Measurements from ENCODE around the gene BACH2.
A peak's percentile ranks its signal among the peaks of the same experiment; 100 is the strongest.
"Not testable (repeated sequence)": the region's sequence is repeated elsewhere in the genome, so short reads cannot be mapped to it uniquely, and the experiment has no call there.

BACH2 gene

DNA sequence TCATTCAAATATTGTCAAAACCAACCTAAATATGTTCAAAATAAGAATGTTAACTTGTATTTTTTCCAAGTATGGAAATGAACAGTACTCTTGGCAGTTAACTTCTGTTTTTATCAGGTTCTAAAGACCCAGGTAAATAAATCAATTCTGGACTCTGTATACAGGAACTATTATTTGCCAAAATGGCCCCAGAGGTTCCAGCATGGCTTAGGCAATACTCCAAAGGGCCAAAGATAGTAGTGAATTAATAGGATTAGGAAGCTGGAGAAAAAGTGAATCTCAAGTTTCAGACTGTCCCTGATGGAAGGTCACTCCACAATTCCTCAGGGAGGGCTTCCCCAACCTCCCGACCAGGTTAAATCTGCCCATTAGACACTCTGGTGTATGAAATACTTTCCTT is 6.7 kb downstream of the BACH2 start:
- peaks cover 26% of the 10 kb centered on the region for H3K4me1 ChIP-seq (ENCODE audit: insufficient read depth, low read length)
- H3K27ac ChIP-seq (ENCODE audit: low read length) = no peak overlapping the region
- peaks cover 29% of the 10 kb centered on the region for H3K27me3 ChIP-seq (ENCODE audit: insufficient read depth, low read length)
- H3K9ac ChIP-seq (ENCODE audit: low read depth, low read length) = no peak overlapping the region
- no peaks in the 10 kb centered on the region for H3K36me3 ChIP-seq (ENCODE audit: insufficient read depth, low read depth, low read length)
- H3K9me3 ChIP-seq (ENCODE audit: insufficient read depth, low read depth, low read length) = no peaks in the 10 kb centered on the region
- no peak overlapping the region for H3K4me3 ChIP-seq (ENCODE audit: low read length)

DNA sequence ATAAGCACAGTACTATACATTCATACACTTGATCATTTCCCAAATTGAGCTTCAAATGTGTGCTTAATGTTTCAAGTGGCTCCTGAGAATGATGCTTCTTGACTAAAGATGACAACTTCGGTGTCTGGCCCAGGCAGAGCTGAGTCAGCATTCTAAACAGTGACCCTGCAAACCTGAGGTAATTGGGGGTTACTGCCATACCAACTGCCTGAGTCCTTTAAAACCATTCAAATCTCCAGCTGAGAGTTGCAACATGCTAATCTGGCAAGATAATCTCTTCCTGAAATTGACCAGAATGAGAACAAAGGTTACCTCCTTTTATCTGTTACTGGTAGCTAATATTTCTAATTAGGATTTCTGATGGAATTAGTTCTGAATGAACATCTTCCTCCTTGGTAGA is 8.2 kb downstream of the BACH2 start:
- H3K27ac ChIP-seq (ENCODE audit: low read length) = no peak overlapping the region
- no peak overlapping the region for H3K4me3 ChIP-seq (ENCODE audit: low read length)
- peaks cover 14% of the 10 kb centered on the region for H3K27me3 ChIP-seq (ENCODE audit: insufficient read depth, low read length)
- H3K9ac ChIP-seq (ENCODE audit: low read depth, low read length) = no peak overlapping the region
- no peaks in the 10 kb centered on the region for H3K36me3 ChIP-seq (ENCODE audit: insufficient read depth, low read depth, low read length)
- H3K4me1 ChIP-seq (ENCODE audit: insufficient read depth, low read length) = peaks cover 34% of the 10 kb centered on the region
- no peaks in the 10 kb centered on the region for H3K9me3 ChIP-seq (ENCODE audit: insufficient read depth, low read depth, low read length)

DNA sequence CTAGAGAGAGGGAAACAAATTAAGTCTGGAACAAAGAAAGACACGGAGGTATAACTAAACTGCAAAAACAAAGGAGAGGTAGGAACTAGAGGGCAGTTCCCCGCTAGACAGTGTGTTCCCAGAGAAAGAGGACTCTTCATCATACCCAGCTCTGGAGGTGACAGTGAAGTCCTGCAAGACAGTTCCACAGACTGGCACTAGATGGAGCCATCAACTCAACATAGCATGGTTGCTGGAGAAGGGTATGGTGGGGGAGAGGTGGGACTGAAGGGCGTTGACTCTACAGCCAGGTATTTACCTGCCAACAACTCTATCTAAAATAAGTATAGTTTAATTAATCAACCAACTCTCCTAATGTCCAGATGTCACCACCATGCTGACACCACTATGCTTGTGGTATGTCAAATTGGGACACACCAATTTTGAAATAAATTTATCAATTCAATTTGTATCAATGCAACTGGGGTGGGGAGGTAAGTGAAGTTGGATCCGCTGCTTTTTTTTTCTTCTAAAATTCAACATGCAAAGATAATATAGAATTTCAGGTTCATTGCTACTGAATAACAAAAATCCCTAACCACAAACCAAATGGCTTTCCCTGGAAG is 9.7 kb downstream of the BACH2 start:
- Histone ChIP-seq H3K9ac (ENCODE audit: low read depth, low read length) (no peak overlapping the region), H3K4me1 (ENCODE audit: insufficient read depth, low read length) (peaks cover 31% of the 10 kb centered on the region)

DNA sequence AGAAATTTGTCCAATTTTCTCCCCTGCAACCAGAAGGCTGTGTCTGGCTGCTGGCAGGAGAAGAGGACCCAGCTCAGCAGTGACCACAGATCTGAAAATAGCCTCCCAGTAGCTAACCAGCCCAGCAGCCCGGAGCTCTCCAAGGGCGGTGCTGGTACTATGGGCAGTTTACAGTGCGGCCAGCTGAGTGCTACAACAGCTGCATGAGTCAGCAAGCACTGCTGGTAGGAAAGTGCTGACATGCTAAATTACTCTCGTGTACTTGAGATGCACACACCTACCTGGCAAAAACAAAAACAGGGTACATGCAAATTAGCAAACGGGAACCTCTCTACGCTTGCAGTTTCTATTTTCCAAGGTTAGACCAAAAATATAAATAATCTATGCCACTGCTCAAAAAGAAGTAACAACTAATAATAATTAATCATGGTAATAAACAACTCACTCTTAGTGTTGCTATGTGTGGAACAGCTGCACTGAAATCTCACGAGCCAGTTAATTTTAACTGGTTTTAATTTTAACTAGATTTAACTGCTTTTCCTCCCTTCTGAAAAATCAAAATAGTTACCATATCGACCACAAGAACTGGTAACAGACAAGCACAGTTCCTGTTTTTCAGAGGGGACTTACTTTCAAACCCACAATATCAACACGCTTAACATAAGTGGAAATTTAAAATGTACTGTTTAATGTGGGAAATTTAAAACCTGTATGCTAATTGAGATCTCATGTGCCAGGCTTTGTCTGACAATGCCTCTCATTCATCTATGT is 10.8 kb downstream of the BACH2 start:
- H3K9ac ChIP-seq (ENCODE audit: low read depth, low read length) = peak overlapping the region; percentile 29; the same call in 1 of the 2 replicates
- no peaks in the 10 kb centered on the region for H3K27me3 ChIP-seq (ENCODE audit: insufficient read depth, low read length)
- H3K4me1 ChIP-seq (ENCODE audit: insufficient read depth, low read length) = peaks cover 31% of the 10 kb centered on the region
- no peak overlapping the region for H3K27ac ChIP-seq (ENCODE audit: low read length)
- no peaks in the 10 kb centered on the region for H3K9me3 ChIP-seq (ENCODE audit: insufficient read depth, low read depth, low read length)
- no peak overlapping the region for H3K4me3 ChIP-seq (ENCODE audit: low read length)
- no peaks in the 10 kb centered on the region for H3K36me3 ChIP-seq (ENCODE audit: insufficient read depth, low read depth, low read length)

More for the DNA sequence above, 9.7 kb downstream of the BACH2 start:
- Histone ChIP-seq H3K27me3 (ENCODE audit: insufficient read depth, low read length) (0 out of 2 replicates have a peak, but pooled peaks cover under 1% of the 10 kb centered on the region), H3K9me3 (ENCODE audit: insufficient read depth, low read depth, low read length) (no peaks in the 10 kb centered on the region), H3K4me3 (ENCODE audit: low read length) (no peak overlapping the region), H3K36me3 (ENCODE audit: insufficient read depth, low read depth, low read length) (no peaks in the 10 kb centered on the region), H3K27ac (ENCODE audit: low read length) (no peak overlapping the region)

DNA sequence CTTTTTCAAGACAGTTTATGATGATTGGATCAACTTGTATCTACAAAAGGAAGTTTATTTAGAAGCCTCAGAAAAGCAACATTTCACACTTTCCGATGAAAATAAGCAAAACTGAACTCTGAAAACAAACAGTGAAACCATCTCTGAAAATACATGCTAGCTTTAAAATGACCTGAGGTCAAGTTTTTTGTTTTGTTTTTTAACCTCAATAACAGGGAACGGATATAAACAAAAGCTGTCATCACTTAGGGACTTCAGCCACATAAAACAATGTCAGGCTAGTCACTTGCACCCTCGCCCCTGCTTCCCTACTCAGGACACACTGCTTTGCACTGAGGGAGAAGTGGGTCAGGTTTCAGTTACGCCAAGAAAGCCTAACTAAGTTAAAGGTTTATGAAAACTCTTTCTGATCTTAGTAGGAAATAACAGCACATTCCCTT is 11.6 kb downstream of the BACH2 start:
- Histone ChIP-seq H3K9ac (ENCODE audit: low read depth, low read length) (peak overlapping the region; percentile 29; the same call in 1 of the 2 replicates), H3K27ac (ENCODE audit: low read length) (no peak overlapping the region), H3K27me3 (ENCODE audit: insufficient read depth, low read length) (no peaks in the 10 kb centered on the region), H3K4me3 (ENCODE audit: low read length) (no peak overlapping the region), H3K9me3 (ENCODE audit: insufficient read depth, low read depth, low read length) (no peaks in the 10 kb centered on the region), H3K4me1 (ENCODE audit: insufficient read depth, low read length) (peaks cover 31% of the 10 kb centered on the region), H3K36me3 (ENCODE audit: insufficient read depth, low read depth, low read length) (no peaks in the 10 kb centered on the region)

DNA sequence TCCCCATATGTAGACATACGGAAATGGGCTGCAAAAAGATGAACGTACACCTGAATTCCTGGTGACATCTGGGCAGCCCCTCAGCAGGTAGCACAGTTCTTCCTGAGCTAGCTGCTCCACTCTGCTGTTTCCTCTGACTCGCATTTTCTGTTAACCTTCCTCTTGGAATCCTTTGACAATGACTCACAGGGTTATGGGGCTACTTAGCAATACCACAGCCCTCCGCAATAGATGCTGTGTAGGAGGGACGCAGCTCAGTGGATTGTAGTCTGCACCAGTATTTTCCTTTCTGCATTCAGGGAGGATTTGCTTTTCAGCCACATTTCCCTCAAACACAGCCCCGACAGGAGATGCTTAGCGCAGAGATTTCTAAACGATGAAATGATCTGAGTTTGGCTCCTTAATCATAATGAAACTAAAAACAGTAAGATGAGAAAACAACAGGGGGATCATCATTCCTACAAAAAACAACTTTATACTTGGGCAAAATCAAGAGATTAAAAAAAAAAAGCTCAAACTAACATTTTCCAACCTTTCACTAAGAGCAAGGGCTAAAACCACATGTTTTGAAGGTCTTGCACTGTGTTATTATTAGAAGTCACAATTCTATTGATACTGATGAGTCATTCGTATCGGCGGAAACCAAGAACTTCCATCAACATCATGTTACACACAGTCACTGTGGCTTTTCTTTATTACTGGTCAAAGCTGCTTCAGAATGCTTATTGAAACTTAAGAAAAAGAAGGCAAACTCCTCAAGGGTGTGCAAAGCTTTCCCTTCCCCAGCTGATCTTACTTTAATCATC is 12.2 kb downstream of the BACH2 start:
- H3K27ac ChIP-seq (ENCODE audit: low read length) = no peak overlapping the region
- peak overlapping the region; percentile 29; the same call in 1 of the 2 replicates for H3K9ac ChIP-seq (ENCODE audit: low read depth, low read length)
- H3K36me3 ChIP-seq (ENCODE audit: insufficient read depth, low read depth, low read length) = no peaks in the 10 kb centered on the region
- H3K9me3 ChIP-seq (ENCODE audit: insufficient read depth, low read depth, low read length) = no peaks in the 10 kb centered on the region
- H3K4me1 ChIP-seq (ENCODE audit: insufficient read depth, low read length) = peaks cover 31% of the 10 kb centered on the region
- H3K27me3 ChIP-seq (ENCODE audit: insufficient read depth, low read length) = no peaks in the 10 kb centered on the region
- H3K4me3 ChIP-seq (ENCODE audit: low read length) = no peak overlapping the region

DNA sequence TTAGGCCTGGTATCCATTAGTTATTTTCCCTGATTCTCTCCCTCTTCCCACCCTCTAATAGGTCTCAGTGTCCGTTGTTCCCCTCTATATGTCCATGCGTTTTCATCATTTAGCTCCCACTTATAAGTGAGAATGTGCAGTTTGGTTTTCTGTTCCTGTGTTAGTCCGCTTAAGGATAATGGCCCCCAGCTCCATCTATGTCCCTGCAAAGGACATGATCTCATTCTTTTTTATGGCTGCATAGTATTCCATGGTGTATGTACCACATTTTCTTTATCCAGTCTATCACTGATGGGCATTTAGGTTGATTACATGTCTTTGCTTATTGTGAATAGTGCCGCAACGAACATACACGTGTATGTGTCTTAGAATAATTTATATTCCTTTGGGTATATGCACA is 14.4 kb downstream of the BACH2 start:
- H3K4me1 ChIP-seq (ENCODE audit: insufficient read depth, low read length) = peaks cover 23% of the 10 kb centered on the region; the same call in 1 of the 2 replicates
- H3K27ac ChIP-seq (ENCODE audit: low read length); H3K4me3 ChIP-seq (ENCODE audit: low read length); H3K9ac ChIP-seq (ENCODE audit: low read depth, low read length); H3K27me3 ChIP-seq (ENCODE audit: insufficient read depth, low read length); H3K9me3 ChIP-seq (ENCODE audit: insufficient read depth, low read depth, low read length); H3K36me3 ChIP-seq (ENCODE audit: insufficient read depth, low read depth, low read length): not testable (repeated sequence)

DNA sequence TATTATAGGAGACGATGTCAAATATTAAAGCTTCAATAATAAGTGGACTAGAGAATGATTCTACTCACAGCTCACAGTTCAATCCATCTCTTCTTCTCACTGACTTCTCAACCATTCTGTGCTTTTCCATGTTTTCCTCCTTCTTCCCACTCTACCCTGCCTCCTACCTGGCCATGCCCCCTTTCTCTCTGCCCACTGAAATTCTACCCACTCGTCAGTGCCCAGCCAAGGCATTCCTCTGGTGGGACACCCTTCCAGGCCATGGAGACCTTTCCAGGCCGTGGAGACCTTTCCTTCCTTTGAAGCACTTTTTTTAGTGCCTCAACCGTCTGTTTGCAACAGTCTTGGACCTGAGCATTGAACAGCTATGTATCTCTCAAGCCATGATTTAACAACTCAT is 18.5 kb downstream of the BACH2 start:
- Histone ChIP-seq H3K36me3 (ENCODE audit: insufficient read depth, low read depth, low read length) (no peaks in the 10 kb centered on the region), H3K9ac (ENCODE audit: low read depth, low read length) (no peak overlapping the region), H3K4me3 (ENCODE audit: low read length) (no peak overlapping the region), H3K4me1 (ENCODE audit: insufficient read depth, low read length) (no peaks in the 10 kb centered on the region), H3K9me3 (ENCODE audit: insufficient read depth, low read depth, low read length) (no peaks in the 10 kb centered on the region), H3K27me3 (ENCODE audit: insufficient read depth, low read length) (no peaks in the 10 kb centered on the region), H3K27ac (ENCODE audit: low read length) (no peak overlapping the region)

DNA sequence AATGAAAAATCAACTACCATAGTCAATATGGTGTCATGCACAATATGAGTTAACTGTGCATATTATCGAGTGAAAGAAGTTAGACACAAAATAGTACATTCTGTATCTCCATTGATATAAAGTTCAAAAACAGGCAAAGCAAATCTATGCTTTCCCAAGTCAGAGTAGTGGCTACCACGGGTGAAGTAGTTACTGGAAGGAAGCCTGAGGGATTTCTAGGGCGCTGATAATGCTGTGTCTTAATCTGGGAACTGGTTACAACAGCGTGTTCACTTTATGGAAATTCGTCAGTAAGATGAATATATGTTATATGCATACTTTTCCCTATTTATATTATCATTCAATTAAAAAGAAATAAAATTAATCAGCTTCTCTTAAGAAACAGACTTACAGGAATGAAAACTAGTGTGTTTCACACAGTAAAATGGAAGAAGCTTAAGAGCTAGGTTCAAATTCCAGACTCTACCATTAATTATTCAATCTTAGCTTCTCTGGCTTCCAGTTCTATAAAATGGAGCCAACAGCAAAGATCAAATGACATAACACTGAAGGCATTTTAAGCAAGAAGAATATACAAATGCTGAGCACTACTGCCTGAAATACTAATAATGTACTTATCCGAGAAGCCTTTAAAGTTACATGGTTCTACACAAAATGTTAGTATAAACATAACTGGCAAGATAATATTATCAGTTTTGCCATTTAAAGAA is 19.2 kb downstream of the BACH2 start:
- no peak overlapping the region for H3K27ac ChIP-seq (ENCODE audit: low read length)
- H3K9ac ChIP-seq (ENCODE audit: low read depth, low read length) = no peak overlapping the region
- no peaks in the 10 kb centered on the region for H3K36me3 ChIP-seq (ENCODE audit: insufficient read depth, low read depth, low read length)
- no peaks in the 10 kb centered on the region for H3K9me3 ChIP-seq (ENCODE audit: insufficient read depth, low read depth, low read length)
- H3K27me3 ChIP-seq (ENCODE audit: insufficient read depth, low read length) = no peaks in the 10 kb centered on the region
- H3K4me1 ChIP-seq (ENCODE audit: insufficient read depth, low read length) = no peaks in the 10 kb centered on the region
- H3K4me3 ChIP-seq (ENCODE audit: low read length) = no peak overlapping the region

DNA sequence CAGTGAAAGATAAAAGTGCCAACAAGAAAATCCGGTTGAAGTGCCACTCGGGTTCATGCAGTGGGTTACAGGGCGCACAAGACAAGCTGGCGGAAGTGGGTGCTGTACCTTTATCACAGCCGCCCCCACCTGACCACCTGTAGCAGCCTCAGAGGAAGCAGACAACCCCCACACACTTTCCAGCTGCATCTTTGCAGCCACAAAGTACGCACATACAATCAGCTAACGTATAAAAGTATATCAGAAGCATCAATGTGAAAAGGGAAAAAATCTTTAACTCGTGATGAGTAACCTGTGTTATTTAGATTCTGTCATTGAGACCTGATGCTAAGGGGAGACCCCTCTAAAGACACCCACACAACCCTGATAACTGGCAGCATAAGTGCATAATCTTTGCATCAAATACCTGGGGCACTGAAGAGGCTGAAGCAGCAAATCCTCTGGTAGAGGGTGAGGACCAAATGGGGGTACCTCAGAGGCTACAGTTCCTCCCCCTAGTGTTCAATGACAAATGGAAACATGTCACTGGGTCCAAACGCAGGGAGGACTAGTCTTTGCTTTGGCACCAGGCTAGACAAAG is 22.1 kb downstream of the BACH2 start:
- H3K36me3 ChIP-seq (ENCODE audit: insufficient read depth, low read depth, low read length) = no peaks in the 10 kb centered on the region
- no peaks in the 10 kb centered on the region for H3K4me1 ChIP-seq (ENCODE audit: insufficient read depth, low read length)
- no peak overlapping the region for H3K27ac ChIP-seq (ENCODE audit: low read length)
- no peaks in the 10 kb centered on the region for H3K27me3 ChIP-seq (ENCODE audit: insufficient read depth, low read length)
- no peak overlapping the region for H3K9ac ChIP-seq (ENCODE audit: low read depth, low read length)
- H3K9me3 ChIP-seq (ENCODE audit: insufficient read depth, low read depth, low read length) = no peaks in the 10 kb centered on the region
- no peak overlapping the region for H3K4me3 ChIP-seq (ENCODE audit: low read length)

DNA sequence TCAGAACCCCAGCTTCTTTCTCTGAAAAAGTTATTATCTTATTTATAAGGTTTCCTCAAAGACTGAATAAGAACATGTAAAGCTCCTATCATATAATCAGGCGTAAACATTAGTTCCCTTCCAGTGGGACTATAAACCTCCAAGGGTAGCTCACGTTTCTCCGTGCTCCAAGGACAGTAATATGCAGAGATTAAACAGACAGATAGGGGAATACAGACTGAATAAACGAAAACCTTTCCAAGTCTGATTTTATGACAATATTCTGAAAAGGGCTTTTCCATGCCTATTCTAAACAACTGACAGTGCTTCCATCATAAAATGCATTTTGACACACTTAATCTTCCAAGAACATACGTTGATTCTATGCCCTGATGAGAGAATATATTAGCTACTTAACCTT is 22.8 kb downstream of the BACH2 start:
- Histone ChIP-seq H3K27me3 (ENCODE audit: insufficient read depth, low read length) (no peaks in the 10 kb centered on the region), H3K27ac (ENCODE audit: low read length) (no peak overlapping the region), H3K36me3 (ENCODE audit: insufficient read depth, low read depth, low read length) (no peaks in the 10 kb centered on the region), H3K4me3 (ENCODE audit: low read length) (no peak overlapping the region), H3K4me1 (ENCODE audit: insufficient read depth, low read length) (no peaks in the 10 kb centered on the region), H3K9me3 (ENCODE audit: insufficient read depth, low read depth, low read length) (no peaks in the 10 kb centered on the region), H3K9ac (ENCODE audit: low read depth, low read length) (no peak overlapping the region)

All from iPS-20b (cell line).